ENCODE measurements around the gene FGD6. TPM values are rescaled to one million over a fixed set of nuclear protein-coding genes. Genes with fewer than 3 reads are reported as not detected.
"Not testable (repeated sequence)": the region's sequence is repeated elsewhere in the genome, so short reads cannot be mapped to it uniquely, and the experiment has no call there.

FGD6 gene
- total RNA-seq, 1 donor from 2014 or later: 18.0 TPM

GRCh38 chr12:95198914-95199313 is 18.4 kb downstream of the FGD6 start:
- H3K27ac Mint-ChIP-seq: peak overlapping the region; percentile 2
- no peaks in the 10 kb centered on the region for H3K27me3 Mint-ChIP-seq (ENCODE audit: low read depth)
- TF ChIP-seq, protein P1, sequence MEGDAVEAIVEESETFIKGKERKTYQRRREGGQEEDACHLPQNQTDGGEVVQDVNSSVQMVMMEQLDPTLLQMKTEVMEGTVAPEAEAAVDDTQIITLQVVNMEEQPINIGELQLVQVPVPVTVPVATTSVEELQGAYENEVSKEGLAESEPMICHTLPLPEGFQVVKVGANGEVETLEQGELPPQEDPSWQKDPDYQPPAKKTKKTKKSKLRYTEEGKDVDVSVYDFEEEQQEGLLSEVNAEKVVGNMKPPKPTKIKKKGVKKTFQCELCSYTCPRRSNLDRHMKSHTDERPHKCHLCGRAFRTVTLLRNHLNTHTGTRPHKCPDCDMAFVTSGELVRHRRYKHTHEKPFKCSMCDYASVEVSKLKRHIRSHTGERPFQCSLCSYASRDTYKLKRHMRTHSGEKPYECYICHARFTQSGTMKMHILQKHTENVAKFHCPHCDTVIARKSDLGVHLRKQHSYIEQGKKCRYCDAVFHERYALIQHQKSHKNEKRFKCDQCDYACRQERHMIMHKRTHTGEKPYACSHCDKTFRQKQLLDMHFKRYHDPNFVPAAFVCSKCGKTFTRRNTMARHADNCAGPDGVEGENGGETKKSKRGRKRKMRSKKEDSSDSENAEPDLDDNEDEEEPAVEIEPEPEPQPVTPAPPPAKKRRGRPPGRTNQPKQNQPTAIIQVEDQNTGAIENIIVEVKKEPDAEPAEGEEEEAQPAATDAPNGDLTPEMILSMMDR (IDR thresholded peaks at IDR 0.05; ENCODE audit: unreplicated experiment): no peak
- no peaks in the 10 kb centered on the region for H3K36me3 Mint-ChIP-seq
- DNase-seq (ENCODE audit: low spot score in 2 of 2, unreplicated experiment in 2 of 2): no peak
- no peak overlapping the region for H3K4me3 Mint-ChIP-seq
- H3K9me3 Mint-ChIP-seq: no peaks in the 10 kb centered on the region
- H3K4me1 Mint-ChIP-seq: peaks cover 58% of the 10 kb centered on the region

GRCh38 chr12:95197636-95198035 is 19.6 kb downstream of the FGD6 start:
- Mint-ChIP-seq H3K9me3 (no peaks in the 10 kb centered on the region), H3K4me3 (no peak overlapping the region), H3K4me1 (peaks cover 47% of the 10 kb centered on the region), H3K27me3 (ENCODE audit: low read depth) (no peaks in the 10 kb centered on the region), H3K36me3 (no peaks in the 10 kb centered on the region), H3K27ac (no peak overlapping the region)
- no peak for DNase-seq (ENCODE audit: low spot score in 2 of 2, unreplicated experiment in 2 of 2)
- TF ChIP-seq, protein P1 (IDR thresholded peaks at IDR 0.05; ENCODE audit: unreplicated experiment): no peak

DNA sequence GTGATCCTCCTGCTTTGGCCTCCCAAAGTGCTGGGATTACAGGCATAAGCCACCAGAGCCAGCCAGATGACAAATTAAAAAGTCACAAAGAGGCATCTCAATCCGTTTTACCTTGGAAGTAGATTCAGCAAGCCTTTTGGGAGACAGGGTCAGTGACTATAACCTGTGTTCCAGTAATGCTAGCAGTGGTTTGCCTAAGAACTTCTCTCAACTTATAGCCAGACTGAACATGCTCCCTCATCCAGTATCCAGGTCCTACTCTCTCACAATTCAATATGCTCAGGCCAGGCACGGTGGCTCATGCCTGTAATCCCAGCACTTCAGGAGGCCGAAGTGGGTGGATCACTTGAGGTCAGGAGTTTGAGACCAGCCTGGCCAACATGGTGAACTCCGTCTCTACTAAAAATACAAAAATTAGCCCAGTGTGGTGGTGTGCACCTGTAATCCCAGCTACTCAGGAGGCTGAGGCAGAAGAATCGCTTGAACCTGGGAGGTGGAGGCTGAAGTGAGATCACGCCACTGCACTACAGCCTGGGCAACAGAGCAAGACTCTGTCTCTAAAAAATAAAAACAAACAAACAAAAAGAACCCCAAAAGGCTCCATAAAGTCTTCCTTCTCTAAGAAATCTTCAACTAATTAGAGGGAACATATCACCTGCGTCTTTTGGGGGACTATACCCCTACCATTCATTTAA is 20.2 kb downstream of the FGD6 start:
- DNase-seq (ENCODE audit: low spot score in 2 of 2, unreplicated experiment in 2 of 2); H3K27ac Mint-ChIP-seq; H3K27me3 Mint-ChIP-seq (ENCODE audit: low read depth); H3K9me3 Mint-ChIP-seq; H3K4me3 Mint-ChIP-seq; H3K36me3 Mint-ChIP-seq: not testable (repeated sequence)
- peaks cover 45% of the 10 kb centered on the region for H3K4me1 Mint-ChIP-seq

DNA sequence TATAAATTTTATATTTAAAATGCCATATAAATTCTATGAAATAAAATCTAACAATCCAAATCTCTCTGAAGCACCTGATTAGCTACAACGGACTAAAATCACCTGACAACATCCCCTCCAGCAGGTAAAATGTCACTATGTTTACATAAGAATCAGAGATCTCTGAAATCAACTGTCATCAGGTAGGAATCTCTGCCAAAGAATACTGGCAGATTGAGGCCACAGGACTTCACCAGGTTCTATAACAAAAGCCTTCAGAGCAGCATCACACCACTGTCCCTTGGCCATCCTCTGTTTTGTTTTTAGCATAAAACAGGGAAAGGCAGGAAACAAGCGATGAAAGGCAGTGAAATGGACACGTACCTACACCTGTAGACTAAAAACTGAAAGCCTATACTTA is 22.1 kb downstream of the FGD6 start:
- H3K4me1 Mint-ChIP-seq: peaks cover 26% of the 10 kb centered on the region

DNA sequence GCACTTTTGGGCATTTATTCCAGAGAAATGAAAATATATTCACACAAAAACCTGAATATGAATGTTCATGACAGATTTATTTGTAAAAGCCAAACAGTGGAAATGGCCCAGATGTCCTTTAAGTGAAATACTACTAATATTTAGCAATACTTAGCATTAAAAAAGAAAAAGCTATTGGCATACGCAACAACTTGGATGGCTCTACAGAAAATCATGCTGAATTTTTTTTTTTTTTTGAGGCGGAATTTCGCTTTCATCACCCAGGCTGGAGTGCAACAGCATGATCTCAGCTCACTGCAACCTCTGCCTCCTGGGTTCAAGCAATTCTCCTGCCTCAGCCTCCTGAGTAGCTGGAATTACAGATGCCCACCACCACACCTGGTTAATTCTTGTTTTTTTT is 24.1 kb downstream of the FGD6 start:
- no peak overlapping the region for H3K4me3 Mint-ChIP-seq
- no peaks in the 10 kb centered on the region for H3K27me3 Mint-ChIP-seq (ENCODE audit: low read depth)

More for the DNA sequence above, 22.1 kb downstream of the FGD6 start:
- no peaks in the 10 kb centered on the region for H3K9me3 Mint-ChIP-seq
- DNase-seq (ENCODE audit: low spot score in 2 of 2, unreplicated experiment in 2 of 2): no peak
- TF ChIP-seq, protein P1 (IDR thresholded peaks at IDR 0.05; ENCODE audit: unreplicated experiment): no peak
- H3K27ac Mint-ChIP-seq: no peak overlapping the region
- H3K4me3 Mint-ChIP-seq: no peak overlapping the region
- H3K36me3 Mint-ChIP-seq: no peaks in the 10 kb centered on the region
- H3K27me3 Mint-ChIP-seq (ENCODE audit: low read depth): no peaks in the 10 kb centered on the region

GRCh38 chr12:95192271-95192670 is 25.0 kb downstream of the FGD6 start:
- H3K4me1 Mint-ChIP-seq: peaks cover 15% of the 10 kb centered on the region
- DNase-seq (ENCODE audit: low spot score in 2 of 2, unreplicated experiment in 2 of 2): no peak
- H3K36me3 Mint-ChIP-seq: no peaks in the 10 kb centered on the region
- TF ChIP-seq, protein P1 (IDR thresholded peaks at IDR 0.05; ENCODE audit: unreplicated experiment): no peak
- no peaks in the 10 kb centered on the region for H3K27me3 Mint-ChIP-seq (ENCODE audit: low read depth)
- H3K4me3 Mint-ChIP-seq: no peak overlapping the region
- no peak overlapping the region for H3K27ac Mint-ChIP-seq
- H3K9me3 Mint-ChIP-seq: no peaks in the 10 kb centered on the region

More for the DNA sequence above, 24.1 kb downstream of the FGD6 start:
- DNase-seq (ENCODE audit: low spot score in 2 of 2, unreplicated experiment in 2 of 2): no peak
- H3K36me3 Mint-ChIP-seq: no peaks in the 10 kb centered on the region
- peaks cover 17% of the 10 kb centered on the region for H3K4me1 Mint-ChIP-seq
- no peaks in the 10 kb centered on the region for H3K9me3 Mint-ChIP-seq
- H3K27ac Mint-ChIP-seq: no peak overlapping the region
- TF ChIP-seq, protein P1 (IDR thresholded peaks at IDR 0.05; ENCODE audit: unreplicated experiment): no peak

Data from mesothelial cell of epicardium (in vitro differentiated cells).